ENCODE data around the gene MAP3K21. TPM values are rescaled to one million over a fixed set of nuclear protein-coding genes. Genes with fewer than 3 reads are reported as not detected.

The MAP3K21 gene
- total and polyA plus RNA-seq, 2 donors (not counting 1 experiment from before 2014, with no cell fraction given): 0.07 to 0.17 TPM

Other genes with a start within 250 kb of the MAP3K21 start
- gene PCNX2, start 32.0 kb upstream of the MAP3K21 start, total RNA-seq: 34.4 and 37.8 TPM in 2 replicates
- 13.0 and 17.6 TPM in 2 replicates for gene PCNX2, start 32.0 kb upstream of the MAP3K21 start, polyA plus RNA-seq

Measured in fibroblast of lung (primary cell).